Suprapubic skin (tissue), 3 donors: ENCODE data around the gene TMC6.

Source experiments
- POLR2A ChIP-seq, 2 donors: fragments of 450-650 bp; IDR thresholded peaks; one replicate each; pipeline ENCODE4 v1.6.1; 2017; ENCODE audit warnings: antibody characterized with exemption in 2 of 2, mild to moderate bottlenecking in 2 of 2, moderate library complexity in 2 of 2
- TF ChIP-seq, protein P1 (sequence below), 2 donors: fragments of 200-600 bp in 1 of 2; fragments of 450-650 bp in 1 of 2; sonication (generic) in 1 of 2; IDR thresholded peaks; one replicate each; pipeline ENCODE4 v1.5.1; 2016 to 2019; ENCODE audit warnings: antibody characterized with exemption in 2 of 2, mild to moderate bottlenecking in 1 of 2, moderate library complexity in 1 of 2

DNA sequence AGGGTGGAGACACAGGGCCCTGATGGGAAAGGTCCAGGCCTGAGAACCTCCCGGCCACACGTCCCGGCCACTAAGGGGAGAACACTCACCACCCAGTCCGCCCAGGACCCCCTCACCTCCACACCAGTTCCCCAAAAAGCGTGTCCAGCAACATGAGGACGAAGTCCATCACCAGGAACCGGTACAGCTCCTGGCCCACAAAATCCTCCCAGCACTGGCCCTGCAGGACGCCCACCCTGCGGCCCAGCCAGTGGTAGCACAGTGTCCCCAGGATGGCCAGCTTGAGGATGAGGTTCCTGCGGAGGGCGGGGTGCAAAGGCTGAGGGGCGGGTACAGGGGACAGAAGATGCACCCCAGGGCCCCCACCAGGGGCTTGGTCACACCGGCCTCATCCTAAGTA lies 8.0 kb downstream of the TMC6 start:
- TF ChIP-seq, protein P1, sequence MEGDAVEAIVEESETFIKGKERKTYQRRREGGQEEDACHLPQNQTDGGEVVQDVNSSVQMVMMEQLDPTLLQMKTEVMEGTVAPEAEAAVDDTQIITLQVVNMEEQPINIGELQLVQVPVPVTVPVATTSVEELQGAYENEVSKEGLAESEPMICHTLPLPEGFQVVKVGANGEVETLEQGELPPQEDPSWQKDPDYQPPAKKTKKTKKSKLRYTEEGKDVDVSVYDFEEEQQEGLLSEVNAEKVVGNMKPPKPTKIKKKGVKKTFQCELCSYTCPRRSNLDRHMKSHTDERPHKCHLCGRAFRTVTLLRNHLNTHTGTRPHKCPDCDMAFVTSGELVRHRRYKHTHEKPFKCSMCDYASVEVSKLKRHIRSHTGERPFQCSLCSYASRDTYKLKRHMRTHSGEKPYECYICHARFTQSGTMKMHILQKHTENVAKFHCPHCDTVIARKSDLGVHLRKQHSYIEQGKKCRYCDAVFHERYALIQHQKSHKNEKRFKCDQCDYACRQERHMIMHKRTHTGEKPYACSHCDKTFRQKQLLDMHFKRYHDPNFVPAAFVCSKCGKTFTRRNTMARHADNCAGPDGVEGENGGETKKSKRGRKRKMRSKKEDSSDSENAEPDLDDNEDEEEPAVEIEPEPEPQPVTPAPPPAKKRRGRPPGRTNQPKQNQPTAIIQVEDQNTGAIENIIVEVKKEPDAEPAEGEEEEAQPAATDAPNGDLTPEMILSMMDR (IDR thresholded peaks at IDR 0.05), result no peak
- TF ChIP-seq POLR2A (IDR thresholded peaks at IDR 0.05), result no peak
